HFF-Myc (cell line): Measurements from ENCODE around the gene NKD1.

Source experiments
- DNase-seq: peaks from one replicate; pipeline ENCODE4 v3.0.0-alpha.2; 2011; ENCODE audit warnings: low read depth; ENCODE audit errors: extremely low read depth
- H3K4me3 ChIP-seq: replicated peaks from 2 replicates; pipeline ENCODE4 v1.5.1; 2011; ENCODE audit warnings: low read depth, mild to moderate bottlenecking, control low read depth, low read length
- CTCF ChIP-seq: IDR thresholded peaks from 2 replicates; pipeline ENCODE4 v1.5.1; 2012; ENCODE audit warnings: mild to moderate bottlenecking, low read depth, low read length, control low read depth; ENCODE audit errors: missing control alignments

NKD1 gene

GRCh38 chr16:50637716-50638602, 89.8 kb downstream of the NKD1 start:
- no peak for DNase-seq
- no peak overlapping the region for H3K4me3 ChIP-seq
- no peak for TF ChIP-seq CTCF

- DNase-seq, result no peak
- TF ChIP-seq CTCF, result no peak
- H3K4me3 ChIP-seq, result no peak overlapping the region
These were observed 90.8 kb downstream of the NKD1 start for GRCh38 chr16:50638816-50639670.

GRCh38 chr16:50640391-50640790, 92.2 kb downstream of the NKD1 start:
- H3K4me3 ChIP-seq, result no peak overlapping the region
- no peak for TF ChIP-seq CTCF
- no peak for DNase-seq

- TF ChIP-seq CTCF, result no peak
- H3K4me3 ChIP-seq, result no peak overlapping the region
- no peak for DNase-seq
These were observed 93.0 kb downstream of the NKD1 start for GRCh38 chr16:50640919-50641817.

- no peak for DNase-seq
- no peak overlapping the region for H3K4me3 ChIP-seq
- TF ChIP-seq CTCF, result no peak
These were observed 93.6 kb downstream of the NKD1 start for GRCh38 chr16:50641818-50642187.

GRCh38 chr16:50642349-50642748, 94.2 kb downstream of the NKD1 start:
- H3K4me3 ChIP-seq, result no peak overlapping the region
- DNase-seq, result no peak
- no peak for TF ChIP-seq CTCF
